ENCODE results near the gene INSIG2. TPM values are rescaled to one million over a fixed set of nuclear protein-coding genes. Genes with fewer than 3 reads are reported as not detected.

Gene INSIG2
- total and polyA plus RNA-seq, 9 of the 15 experiments (the other 6 are each of a cell fraction or from before 2014, with no cell fraction given): 1.5 to 34.2 (median 6.4) TPM

DNA sequence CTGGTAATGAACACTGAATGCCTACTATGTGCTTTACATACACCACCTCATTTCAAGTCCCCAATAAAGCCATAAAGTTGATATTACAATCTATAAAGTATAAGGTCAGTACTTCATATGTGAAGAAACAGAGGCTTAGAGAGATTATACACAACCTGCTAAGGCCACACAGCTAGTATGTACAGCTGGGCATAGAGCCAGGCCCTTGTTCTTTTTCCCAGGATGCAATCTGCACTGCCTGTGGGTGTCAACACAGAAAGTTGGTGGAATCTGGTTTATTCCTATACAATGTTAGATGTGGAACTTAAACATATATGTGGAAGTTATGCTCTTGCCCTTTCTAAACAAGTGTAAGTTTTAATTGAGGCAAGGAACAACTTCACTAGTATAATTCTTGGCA lies 32.8 kb downstream of the INSIG2 start:
- in situ Hi-C loops (cut with MboI): no loop called here
- ATAC-seq: no peak
- no TSS peak for BruUV-seq (replicated peaks)
- H3K9me1 ChIP-seq (ENCODE audit: control insufficient read depth, insufficient read depth, low read length): no peaks in the 10 kb centered on the region
- intact Hi-C loops (cut with micrococcal nuclease): no loop called here
- H3K36me3 ChIP-seq (ENCODE audit: control insufficient read depth, insufficient read depth, low read length): no peaks in the 10 kb centered on the region
- no peak overlapping the region for H2AFZ ChIP-seq (ENCODE audit: low read depth, low read length)
- no peak overlapping the region for H3K4me2 ChIP-seq (ENCODE audit: insufficient read depth, low read length)
- no peak for DNase-seq (ENCODE audit: extremely low read depth in 1 of 4, low spot score in 3 of 4)
- FAIRE-seq: no peak
- ChIA-PET CTCF (ENCODE audit: low intra/inter-chr PET ratio) (no interaction called here), POLR2A (no interaction called here)
- no peak overlapping the region for H3K27ac ChIP-seq (ENCODE audit: extremely low read depth, low read depth, low read length)
- no peaks in the 10 kb centered on the region for H3K79me2 ChIP-seq (ENCODE audit: control insufficient read depth, insufficient read depth, low read length)
- H3K9me3 ChIP-seq (replicated peaks; ENCODE audit: control insufficient read depth, insufficient read depth, low read depth, low read length): no peaks in the 10 kb centered on the region
- no peak overlapping the region for H3K4me3 ChIP-seq
- no peak for TF ChIP-seq HDAC8 (tag; IDR thresholded peaks at IDR 0.05)
- no peak for TF ChIP-seq RHOXF2B (CRISPR knock-in tag; conservative IDR thresholded peaks at IDR 0.05)
- no peak for TF ChIP-seq ERF (CRISPR knock-in tag; IDR thresholded peaks at IDR 0.05)
- TF ChIP-seq HOXB6 (CRISPR knock-in tag; IDR thresholded peaks at IDR 0.05; ENCODE audit: borderline replicate concordance): no peak
- TF ChIP-seq SMAD4 (CRISPR knock-in tag; conservative IDR thresholded peaks at IDR 0.05): no peak
- TF ChIP-seq, protein P1, sequence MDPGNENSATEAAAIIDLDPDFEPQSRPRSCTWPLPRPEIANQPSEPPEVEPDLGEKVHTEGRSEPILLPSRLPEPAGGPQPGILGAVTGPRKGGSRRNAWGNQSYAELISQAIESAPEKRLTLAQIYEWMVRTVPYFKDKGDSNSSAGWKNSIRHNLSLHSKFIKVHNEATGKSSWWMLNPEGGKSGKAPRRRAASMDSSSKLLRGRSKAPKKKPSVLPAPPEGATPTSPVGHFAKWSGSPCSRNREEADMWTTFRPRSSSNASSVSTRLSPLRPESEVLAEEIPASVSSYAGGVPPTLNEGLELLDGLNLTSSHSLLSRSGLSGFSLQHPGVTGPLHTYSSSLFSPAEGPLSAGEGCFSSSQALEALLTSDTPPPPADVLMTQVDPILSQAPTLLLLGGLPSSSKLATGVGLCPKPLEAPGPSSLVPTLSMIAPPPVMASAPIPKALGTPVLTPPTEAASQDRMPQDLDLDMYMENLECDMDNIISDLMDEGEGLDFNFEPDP (CRISPR knock-in tag; IDR thresholded peaks at IDR 0.05): no peak
- no peak for TF ChIP-seq ZNF57 (CRISPR knock-in tag; IDR thresholded peaks at IDR 0.05)
- TF ChIP-seq, protein P2, sequence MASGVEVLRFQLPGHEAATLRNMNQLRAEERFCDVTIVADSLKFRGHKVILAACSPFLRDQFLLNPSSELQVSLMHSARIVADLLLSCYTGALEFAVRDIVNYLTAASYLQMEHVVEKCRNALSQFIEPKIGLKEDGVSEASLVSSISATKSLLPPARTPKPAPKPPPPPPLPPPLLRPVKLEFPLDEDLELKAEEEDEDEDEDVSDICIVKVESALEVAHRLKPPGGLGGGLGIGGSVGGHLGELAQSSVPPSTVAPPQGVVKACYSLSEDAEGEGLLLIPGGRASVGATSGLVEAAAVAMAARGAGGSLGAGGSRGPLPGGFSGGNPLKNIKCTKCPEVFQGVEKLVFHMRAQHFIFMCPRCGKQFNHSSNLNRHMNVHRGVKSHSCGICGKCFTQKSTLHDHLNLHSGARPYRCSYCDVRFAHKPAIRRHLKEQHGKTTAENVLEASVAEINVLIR (CRISPR knock-in tag; IDR thresholded peaks at IDR 0.05): no peak
- TF ChIP-seq, protein P3, sequence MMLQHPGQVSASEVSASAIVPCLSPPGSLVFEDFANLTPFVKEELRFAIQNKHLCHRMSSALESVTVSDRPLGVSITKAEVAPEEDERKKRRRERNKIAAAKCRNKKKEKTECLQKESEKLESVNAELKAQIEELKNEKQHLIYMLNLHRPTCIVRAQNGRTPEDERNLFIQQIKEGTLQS (IDR thresholded peaks at IDR 0.05): no peak
- TF ChIP-seq, protein P3 (CRISPR knock-in tag; conservative IDR thresholded peaks at IDR 0.05): no peak
- no peaks in the 10 kb centered on the region for H3K4me1 ChIP-seq (replicated peaks in 1 of 2; ENCODE audit: control insufficient read depth in 2 of 2, insufficient read depth in 2 of 2, low read length in 2 of 2)
- H3K9ac ChIP-seq (ENCODE audit: insufficient read depth in 1 of 2, low read depth in 2 of 2, low read length in 2 of 2): no peak overlapping the region
- H3K27me3 ChIP-seq (ENCODE audit: control insufficient read depth in 2 of 2, insufficient read depth in 2 of 2, low read length in 2 of 2): peaks cover 19 to 32% of the 10 kb centered on the region in 2 experiments
- H4K20me1 ChIP-seq (replicated peaks; ENCODE audit: control insufficient read depth, insufficient read depth, low read length): no peaks in the 10 kb centered on the region
